Activated naive CD4-positive, alpha-beta T cell treated with anti-CD3 and anti-CD28 coated beads for 36 hours (primary cell): ENCODE data around the gene FAM180A. TPM values are rescaled to one million over a fixed set of nuclear protein-coding genes. Genes with fewer than 3 reads are reported as not detected.
"Not testable (repeated sequence)": the region's sequence is repeated elsewhere in the genome, so short reads cannot be mapped to it uniquely, and the experiment has no call there.

Source experiments
- CTCF ChIA-PET: fragments of 350-600 bp; sonication (Branson Sonifier 250); formaldehyde crosslinking; loops from one replicate; lab custom pipeline; 2021; ENCODE audit warnings: antibody characterized with exemption; lab: Charles Lee
- DNase-seq: peaks from one replicate; pipeline ENCODE4 v3.0.0-alpha.2; 2020
- H3K27ac Mint-ChIP-seq: one replicate; pipeline ENCODE4 v1.8.0; 2021; ENCODE audit warnings: mild to moderate bottlenecking, mixed read lengths
- H3K27me3 Mint-ChIP-seq: one replicate; pipeline ENCODE4 v1.8.0; 2021; ENCODE audit warnings: low read depth, mixed read lengths
- H3K36me3 Mint-ChIP-seq: one replicate; pipeline ENCODE4 v1.8.0; 2021; ENCODE audit warnings: low read depth, mixed read lengths
- H3K4me1 Mint-ChIP-seq: one replicate; pipeline ENCODE4 v1.8.0; 2021; ENCODE audit warnings: low read depth, mixed read lengths
- H3K4me3 Mint-ChIP-seq: one replicate; pipeline ENCODE4 v1.8.0; 2021; ENCODE audit warnings: mild to moderate bottlenecking, moderate library complexity, mixed read lengths
- H3K9me3 Mint-ChIP-seq: one replicate; pipeline ENCODE4 v1.8.0; 2021; ENCODE audit warnings: mixed read lengths
- intact Hi-C: fragments of 100-400 bp; cut with micrococcal nuclease; formaldehyde crosslinking; loops from one replicate; pipeline ENCODE4 v1.15.1; 2023
- total RNA-seq, 2 experiments: library from RNA; stranded (reverse); gene quantifications; one replicate each; pipeline ENCODE4 v1.2.3, GENCODE V29; 2021

Gene FAM180A
- total RNA-seq, 2 experiments from 2014 or later = not detected

GRCh38 chr7:135706038-135706742 is 42.4 kb downstream of the FAM180A start:
- no peaks in the 10 kb centered on the region for H3K4me1 Mint-ChIP-seq
- H3K27me3 Mint-ChIP-seq = no peaks in the 10 kb centered on the region
- H3K4me3 Mint-ChIP-seq = no peak overlapping the region
- no peaks in the 10 kb centered on the region for H3K9me3 Mint-ChIP-seq
- H3K36me3 Mint-ChIP-seq = no peaks in the 10 kb centered on the region
- DNase-seq = no peak
- intact Hi-C loops = no loop called here
- CTCF ChIA-PET = interaction anchor here (0.6 to 1.6 kb wide), 4 partner anchors 9 to 533 kb away, joined by 3 to 4 read pairs (median 4); no protein-coding TSS in a partner anchor
- H3K27ac Mint-ChIP-seq = no peak overlapping the region

GRCh38 chr7:135704698-135705097 is 43.9 kb downstream of the FAM180A start:
- Mint-ChIP-seq H3K9me3 (no peaks in the 10 kb centered on the region), H3K27me3 (no peaks in the 10 kb centered on the region), H3K27ac (no peak overlapping the region), H3K4me3 (no peak overlapping the region), H3K4me1 (no peaks in the 10 kb centered on the region), H3K36me3 (no peaks in the 10 kb centered on the region)
- CTCF ChIA-PET = interaction anchor here (1.2 to 1.6 kb wide), 5 partner anchors 10 to 430 kb away, joined by 3 to 4 read pairs (median 4); partner anchors contain the start of gene STMP1
- intact Hi-C loops = no loop called here
- DNase-seq = no peak

GRCh38 chr7:135704074-135704473 is 44.5 kb downstream of the FAM180A start:
- no peak overlapping the region for H3K4me3 Mint-ChIP-seq
- no peaks in the 10 kb centered on the region for H3K9me3 Mint-ChIP-seq

GRCh38 chr7:135697276-135698049 is 51.1 kb downstream of the FAM180A start:
- Mint-ChIP-seq H3K27me3 (no peaks in the 10 kb centered on the region), H3K4me3 (no peak overlapping the region), H3K27ac (no peak overlapping the region), H3K36me3 (no peaks in the 10 kb centered on the region), H3K9me3 (no peaks in the 10 kb centered on the region), H3K4me1 (no peaks in the 10 kb centered on the region)
- DNase-seq = no peak
- CTCF ChIA-PET = interaction anchor here (1.1 kb wide), 1 partner anchor 103 kb away, joined by 5 read pairs; no protein-coding TSS in a partner anchor
- intact Hi-C loops = no loop called here

More at GRCh38 chr7:135704074-135704473, 44.5 kb downstream of the FAM180A start:
- no peak for DNase-seq
- CTCF ChIA-PET = interaction anchor here (1.2 to 1.4 kb wide), 3 partner anchors 16 to 430 kb away, joined by 3 to 4 read pairs (median 4); partner anchors contain the start of gene STMP1
- H3K27ac Mint-ChIP-seq = no peak overlapping the region
- intact Hi-C loops = no loop called here
- no peaks in the 10 kb centered on the region for H3K4me1 Mint-ChIP-seq
- no peaks in the 10 kb centered on the region for H3K36me3 Mint-ChIP-seq
- H3K27me3 Mint-ChIP-seq = no peaks in the 10 kb centered on the region

GRCh38 chr7:135693558-135693957 is 55.1 kb downstream of the FAM180A start:
- Mint-ChIP-seq H3K27ac (no peak overlapping the region), H3K9me3 (no peaks in the 10 kb centered on the region), H3K4me3 (no peak overlapping the region), H3K27me3 (no peaks in the 10 kb centered on the region), H3K4me1 (no peaks in the 10 kb centered on the region), H3K36me3 (peaks cover 4% of the 10 kb centered on the region)
- intact Hi-C loops = no loop called here
- CTCF ChIA-PET = no interaction called here
- DNase-seq = no peak

GRCh38 chr7:135692606-135693005 is 56.0 kb downstream of the FAM180A start:
- intact Hi-C loops, H3K27ac Mint-ChIP-seq, CTCF ChIA-PET, DNase-seq, H3K27me3 Mint-ChIP-seq, H3K9me3 Mint-ChIP-seq, H3K4me1 Mint-ChIP-seq, H3K4me3 Mint-ChIP-seq, H3K36me3 Mint-ChIP-seq: not testable (repeated sequence)

GRCh38 chr7:135692055-135692454 is 56.6 kb downstream of the FAM180A start:
- CTCF ChIA-PET = no interaction called here
- no peak overlapping the region for H3K27ac Mint-ChIP-seq
- H3K4me1 Mint-ChIP-seq = no peaks in the 10 kb centered on the region
- H3K36me3 Mint-ChIP-seq = peaks cover 8% of the 10 kb centered on the region
- intact Hi-C loops = no loop called here
- no peak for DNase-seq
- H3K27me3 Mint-ChIP-seq = no peaks in the 10 kb centered on the region
- H3K9me3 Mint-ChIP-seq = no peaks in the 10 kb centered on the region
- H3K4me3 Mint-ChIP-seq = no peak overlapping the region

- Mint-ChIP-seq H3K36me3 (peaks cover 9% of the 10 kb centered on the region), H3K4me3 (no peak overlapping the region), H3K9me3 (no peaks in the 10 kb centered on the region), H3K27me3 (no peaks in the 10 kb centered on the region), H3K4me1 (no peaks in the 10 kb centered on the region), H3K27ac (no peak overlapping the region)
- CTCF ChIA-PET = no interaction called here
- intact Hi-C loops = no loop called here
- DNase-seq = no peak
Measured at GRCh38 chr7:135690566-135690965, 58.0 kb downstream of the FAM180A start.

GRCh38 chr7:135687466-135687865 is 61.1 kb downstream of the FAM180A start:
- DNase-seq = no peak
- Mint-ChIP-seq H3K27me3 (no peaks in the 10 kb centered on the region), H3K4me1 (no peaks in the 10 kb centered on the region), H3K36me3 (peaks cover 10% of the 10 kb centered on the region), H3K27ac (no peak overlapping the region), H3K9me3 (no peaks in the 10 kb centered on the region), H3K4me3 (no peak overlapping the region)
- intact Hi-C loops = no loop called here
- CTCF ChIA-PET = no interaction called here

GRCh38 chr7:135685306-135686084 is 63.1 kb downstream of the FAM180A start:
- Mint-ChIP-seq H3K4me3 (no peak overlapping the region), H3K27ac (no peak overlapping the region), H3K4me1 (peaks cover 4% of the 10 kb centered on the region), H3K36me3 (peaks cover 10% of the 10 kb centered on the region), H3K27me3 (no peaks in the 10 kb centered on the region), H3K9me3 (no peaks in the 10 kb centered on the region)
- CTCF ChIA-PET = interaction anchor here (0.7 kb wide), 1 partner anchor 26 kb away, joined by 3 read pairs; no protein-coding TSS in a partner anchor
- intact Hi-C loops = no loop called here
- no peak for DNase-seq

- Mint-ChIP-seq H3K27ac (no peak overlapping the region), H3K4me3 (no peak overlapping the region), H3K9me3 (no peaks in the 10 kb centered on the region)
Measured at GRCh38 chr7:135684699-135685098, 63.9 kb downstream of the FAM180A start.

GRCh38 chr7:135684136-135684535 is 64.5 kb downstream of the FAM180A start:
- H3K4me3 Mint-ChIP-seq = no peak overlapping the region
- peaks cover 6% of the 10 kb centered on the region for H3K4me1 Mint-ChIP-seq
- no peaks in the 10 kb centered on the region for H3K9me3 Mint-ChIP-seq
- no peak for DNase-seq
- H3K27me3 Mint-ChIP-seq = no peaks in the 10 kb centered on the region
- CTCF ChIA-PET = interaction anchor here (0.6 kb wide), 1 partner anchor 29 kb away, joined by 3 read pairs; no protein-coding TSS in a partner anchor
- H3K27ac Mint-ChIP-seq = no peak overlapping the region
- H3K36me3 Mint-ChIP-seq = peaks cover 8% of the 10 kb centered on the region
- intact Hi-C loops = no loop called here

More at GRCh38 chr7:135684699-135685098, 63.9 kb downstream of the FAM180A start:
- Mint-ChIP-seq H3K27me3 (no peaks in the 10 kb centered on the region), H3K36me3 (peaks cover 10% of the 10 kb centered on the region), H3K4me1 (peaks cover 6% of the 10 kb centered on the region)
- no peak for DNase-seq
- intact Hi-C loops = no loop called here
- CTCF ChIA-PET = interaction anchor here (0.6 kb wide), 1 partner anchor 30 kb away, joined by 3 read pairs; no protein-coding TSS in a partner anchor
